Prostate gland (tissue), 2 donors: ENCODE data around the gene U2SURP.

Source experiments
- POLR2A ChIP-seq: fragments of 450-650 bp; IDR thresholded peaks from one replicate; pipeline ENCODE4 v1.6.1; 2016; ENCODE audit warnings: antibody characterized with exemption, mild to moderate bottlenecking
- POLR2AphosphoS5 ChIP-seq: sonication (generic); formaldehyde crosslinking; IDR thresholded peaks from one replicate; pipeline ENCODE4 v1.6.1; 2017; ENCODE audit warnings: antibody characterized with exemption
- TF ChIP-seq, protein P1 (sequence below), 4 experiments: fragments of 200-600 bp in 2 of 4; fragments of 450-650 bp in 2 of 4; sonication (generic) in 2 of 4; IDR thresholded peaks; 1 replicate in 3 of 4; 2 replicates in 1 of 4; pipeline ENCODE4 v1.5.1; 2016 to 2019; ENCODE audit warnings: antibody characterized with exemption in 4 of 4, mild to moderate bottlenecking in 2 of 4, moderate library complexity in 2 of 4

DNA sequence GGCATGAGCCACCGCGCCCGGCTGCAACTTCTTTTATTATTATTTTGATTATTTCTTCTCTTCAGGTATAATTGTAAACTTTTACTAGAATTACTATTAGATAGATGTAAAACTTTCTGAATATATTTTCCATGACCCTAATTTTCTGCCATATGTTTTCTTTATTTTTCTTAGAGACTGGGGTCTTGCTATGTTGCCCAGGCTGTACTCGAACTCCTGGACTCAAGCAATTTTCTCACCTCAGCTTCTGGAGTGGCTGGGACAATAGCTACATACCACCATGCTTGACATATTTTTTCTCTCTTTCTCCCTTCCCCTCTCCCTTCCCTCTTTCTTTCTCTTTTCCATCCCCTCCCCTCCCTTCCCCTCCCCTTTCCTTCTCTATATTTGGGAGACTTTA is 88.6 kb downstream of the U2SURP start:
- TF ChIP-seq, protein P1, sequence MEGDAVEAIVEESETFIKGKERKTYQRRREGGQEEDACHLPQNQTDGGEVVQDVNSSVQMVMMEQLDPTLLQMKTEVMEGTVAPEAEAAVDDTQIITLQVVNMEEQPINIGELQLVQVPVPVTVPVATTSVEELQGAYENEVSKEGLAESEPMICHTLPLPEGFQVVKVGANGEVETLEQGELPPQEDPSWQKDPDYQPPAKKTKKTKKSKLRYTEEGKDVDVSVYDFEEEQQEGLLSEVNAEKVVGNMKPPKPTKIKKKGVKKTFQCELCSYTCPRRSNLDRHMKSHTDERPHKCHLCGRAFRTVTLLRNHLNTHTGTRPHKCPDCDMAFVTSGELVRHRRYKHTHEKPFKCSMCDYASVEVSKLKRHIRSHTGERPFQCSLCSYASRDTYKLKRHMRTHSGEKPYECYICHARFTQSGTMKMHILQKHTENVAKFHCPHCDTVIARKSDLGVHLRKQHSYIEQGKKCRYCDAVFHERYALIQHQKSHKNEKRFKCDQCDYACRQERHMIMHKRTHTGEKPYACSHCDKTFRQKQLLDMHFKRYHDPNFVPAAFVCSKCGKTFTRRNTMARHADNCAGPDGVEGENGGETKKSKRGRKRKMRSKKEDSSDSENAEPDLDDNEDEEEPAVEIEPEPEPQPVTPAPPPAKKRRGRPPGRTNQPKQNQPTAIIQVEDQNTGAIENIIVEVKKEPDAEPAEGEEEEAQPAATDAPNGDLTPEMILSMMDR (IDR thresholded peaks at IDR 0.05): no peak
- TF ChIP-seq POLR2A: no peak
- no peak for TF ChIP-seq POLR2AphosphoS5
